Activated naive CD4-positive, alpha-beta T cell treated with anti-CD3 and anti-CD28 coated beads, Interleukin-2, amount 50 U/mL, for 24 hours (primary cell): ENCODE data around the gene SPTBN5.

Source experiments
- H3K27ac Mint-ChIP-seq: one replicate; pipeline ENCODE4 v1.8.0; 2021; ENCODE audit warnings: mild to moderate bottlenecking, mixed read lengths
- H3K27me3 Mint-ChIP-seq: one replicate; pipeline ENCODE4 v1.8.0; 2021; ENCODE audit warnings: mixed read lengths
- H3K36me3 Mint-ChIP-seq: one replicate; pipeline ENCODE4 v1.8.0; 2021; ENCODE audit warnings: mixed read lengths
- H3K4me1 Mint-ChIP-seq: one replicate; pipeline ENCODE4 v1.8.0; 2021; ENCODE audit warnings: mixed read lengths
- H3K4me3 Mint-ChIP-seq: one replicate; pipeline ENCODE4 v1.8.0; 2021; ENCODE audit warnings: mild to moderate bottlenecking, mixed read lengths
- H3K9me3 Mint-ChIP-seq: one replicate; pipeline ENCODE4 v1.8.0; 2021; ENCODE audit warnings: mixed read lengths

Gene SPTBN5

GRCh38 chr15:41897363-41897799, 3.5 kb upstream of the SPTBN5 start:
- Mint-ChIP-seq H3K4me1 (peaks cover 38% of the 10 kb centered on the region), H3K36me3 (no peaks in the 10 kb centered on the region), H3K9me3 (no peaks in the 10 kb centered on the region), H3K27me3 (no peaks in the 10 kb centered on the region), H3K4me3 (no peak overlapping the region), H3K27ac (peak overlapping the region; percentile 24)

- no peaks in the 10 kb centered on the region for H3K9me3 Mint-ChIP-seq
- no peak overlapping the region for H3K4me3 Mint-ChIP-seq
- H3K27me3 Mint-ChIP-seq: no peaks in the 10 kb centered on the region
- peaks cover 42% of the 10 kb centered on the region for H3K4me1 Mint-ChIP-seq
- peak overlapping the region; percentile 41 for H3K27ac Mint-ChIP-seq
- H3K36me3 Mint-ChIP-seq: no peaks in the 10 kb centered on the region
These were observed 2.7 kb upstream of the SPTBN5 start for GRCh38 chr15:41896566-41896965.

- H3K27me3 Mint-ChIP-seq: no peaks in the 10 kb centered on the region
- H3K36me3 Mint-ChIP-seq: no peaks in the 10 kb centered on the region
- H3K4me1 Mint-ChIP-seq: peaks cover 42% of the 10 kb centered on the region
- H3K27ac Mint-ChIP-seq: peak overlapping the region; percentile 41
- no peaks in the 10 kb centered on the region for H3K9me3 Mint-ChIP-seq
- H3K4me3 Mint-ChIP-seq: no peak overlapping the region
These were observed 2.1 kb upstream of the SPTBN5 start for GRCh38 chr15:41895957-41896356.

GRCh38 chr15:41895491-41895890, 1.6 kb upstream of the SPTBN5 start:
- no peaks in the 10 kb centered on the region for H3K27me3 Mint-ChIP-seq
- peaks cover 42% of the 10 kb centered on the region for H3K4me1 Mint-ChIP-seq
- peak overlapping the region; percentile 66 for H3K27ac Mint-ChIP-seq
- no peaks in the 10 kb centered on the region for H3K9me3 Mint-ChIP-seq
- H3K36me3 Mint-ChIP-seq: no peaks in the 10 kb centered on the region
- peak overlapping the region; percentile 34 for H3K4me3 Mint-ChIP-seq

DNA sequence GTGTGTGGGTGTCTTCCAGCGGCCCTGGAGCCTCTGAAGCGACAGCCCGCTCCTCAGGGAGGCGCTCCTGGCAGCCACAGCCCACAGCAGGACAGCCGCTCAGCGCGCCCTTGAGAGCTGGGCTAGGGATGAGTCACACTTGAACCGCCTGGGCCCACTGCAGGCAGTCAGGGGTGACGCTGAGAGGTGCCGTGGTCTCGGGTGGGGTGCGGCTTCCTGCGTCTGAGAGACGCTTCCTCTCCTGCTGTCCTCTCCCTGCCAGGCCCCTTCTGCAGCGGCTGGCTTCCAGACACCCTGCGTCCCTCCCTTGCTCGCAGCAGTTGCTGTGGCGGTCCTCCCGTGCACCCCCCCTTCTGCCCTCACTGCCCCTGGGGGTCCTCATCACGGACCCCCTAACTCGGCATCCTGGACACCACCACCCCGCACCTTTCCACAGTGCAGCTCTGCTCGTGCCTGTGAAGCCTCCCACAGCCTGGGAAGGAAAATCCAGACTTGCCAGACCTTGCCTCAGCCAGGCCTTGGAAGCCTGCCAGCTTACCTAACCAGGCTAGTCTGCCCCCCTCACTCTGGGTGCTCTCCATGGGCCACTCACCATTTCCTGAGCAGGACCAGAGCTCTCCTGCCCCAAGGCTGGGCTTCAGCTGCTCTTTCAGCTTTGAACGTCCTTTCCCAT, 1.1 kb upstream of the SPTBN5 start:
- Mint-ChIP-seq H3K27me3 (no peaks in the 10 kb centered on the region), H3K27ac (peak overlapping the region; percentile 66), H3K4me3 (peak overlapping the region; percentile 36)

DNA sequence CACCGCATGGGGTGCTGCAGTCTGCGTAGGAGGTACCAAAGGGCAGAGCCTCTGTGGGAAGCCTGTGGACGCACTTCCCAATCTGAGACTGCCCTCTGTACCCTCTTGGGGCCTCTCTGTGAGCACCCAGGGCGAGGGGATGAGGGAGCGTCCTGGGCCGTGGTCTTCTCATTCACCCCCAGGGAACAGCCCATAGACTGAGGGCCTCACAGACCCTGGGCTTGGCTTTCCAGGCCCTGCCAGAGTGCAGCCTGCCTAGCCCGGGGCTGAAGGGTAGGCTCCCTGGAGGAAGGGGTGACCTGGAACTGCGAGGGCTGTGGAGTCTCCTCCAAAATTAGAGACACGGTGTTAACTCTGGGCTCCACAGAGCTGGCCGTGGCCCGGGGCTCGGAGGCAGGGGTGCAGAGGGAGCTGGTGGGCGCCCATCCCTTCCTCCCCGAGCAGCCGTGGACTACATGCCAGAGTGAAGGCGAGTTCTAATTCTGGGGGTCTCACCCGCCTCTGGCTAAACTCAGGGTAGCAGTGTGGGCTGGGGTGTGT, 468 bp upstream of the SPTBN5 start:
- H3K4me1 Mint-ChIP-seq: peaks cover 42% of the 10 kb centered on the region
- H3K9me3 Mint-ChIP-seq: no peaks in the 10 kb centered on the region
- no peaks in the 10 kb centered on the region for H3K27me3 Mint-ChIP-seq
- H3K27ac Mint-ChIP-seq: no peak overlapping the region
- no peaks in the 10 kb centered on the region for H3K36me3 Mint-ChIP-seq
- H3K4me3 Mint-ChIP-seq: peak overlapping the region; percentile 36

More for the DNA sequence above, 1.1 kb upstream of the SPTBN5 start:
- H3K9me3 Mint-ChIP-seq: no peaks in the 10 kb centered on the region
- H3K36me3 Mint-ChIP-seq: no peaks in the 10 kb centered on the region
- H3K4me1 Mint-ChIP-seq: peaks cover 42% of the 10 kb centered on the region

GRCh38 chr15:41892621-41893421, 1.0 kb downstream of the SPTBN5 start:
- H3K4me1 Mint-ChIP-seq: peaks cover 51% of the 10 kb centered on the region
- H3K27ac Mint-ChIP-seq: peak overlapping the region; percentile 72

GRCh38 chr15:41891946-41892345, 1.9 kb downstream of the SPTBN5 start:
- no peaks in the 10 kb centered on the region for H3K36me3 Mint-ChIP-seq
- H3K4me3 Mint-ChIP-seq: no peak overlapping the region
- H3K9me3 Mint-ChIP-seq: no peaks in the 10 kb centered on the region
- H3K27me3 Mint-ChIP-seq: no peaks in the 10 kb centered on the region
- H3K27ac Mint-ChIP-seq: no peak overlapping the region
- peaks cover 45% of the 10 kb centered on the region for H3K4me1 Mint-ChIP-seq

More at GRCh38 chr15:41892621-41893421, 1.0 kb downstream of the SPTBN5 start:
- H3K36me3 Mint-ChIP-seq: no peaks in the 10 kb centered on the region
- no peaks in the 10 kb centered on the region for H3K9me3 Mint-ChIP-seq
- no peaks in the 10 kb centered on the region for H3K27me3 Mint-ChIP-seq
- H3K4me3 Mint-ChIP-seq: peak overlapping the region; percentile 11

GRCh38 chr15:41891226-41891625, 2.6 kb downstream of the SPTBN5 start:
- H3K9me3 Mint-ChIP-seq: no peaks in the 10 kb centered on the region
- H3K4me3 Mint-ChIP-seq: no peak overlapping the region
- no peaks in the 10 kb centered on the region for H3K27me3 Mint-ChIP-seq
- peaks cover 43% of the 10 kb centered on the region for H3K4me1 Mint-ChIP-seq
- no peaks in the 10 kb centered on the region for H3K36me3 Mint-ChIP-seq
- H3K27ac Mint-ChIP-seq: no peak overlapping the region

GRCh38 chr15:41890050-41890690, 3.7 kb downstream of the SPTBN5 start:
- Mint-ChIP-seq H3K27ac (no peak overlapping the region), H3K4me3 (no peak overlapping the region), H3K27me3 (no peaks in the 10 kb centered on the region), H3K4me1 (peaks cover 35% of the 10 kb centered on the region), H3K9me3 (no peaks in the 10 kb centered on the region), H3K36me3 (no peaks in the 10 kb centered on the region)

DNA sequence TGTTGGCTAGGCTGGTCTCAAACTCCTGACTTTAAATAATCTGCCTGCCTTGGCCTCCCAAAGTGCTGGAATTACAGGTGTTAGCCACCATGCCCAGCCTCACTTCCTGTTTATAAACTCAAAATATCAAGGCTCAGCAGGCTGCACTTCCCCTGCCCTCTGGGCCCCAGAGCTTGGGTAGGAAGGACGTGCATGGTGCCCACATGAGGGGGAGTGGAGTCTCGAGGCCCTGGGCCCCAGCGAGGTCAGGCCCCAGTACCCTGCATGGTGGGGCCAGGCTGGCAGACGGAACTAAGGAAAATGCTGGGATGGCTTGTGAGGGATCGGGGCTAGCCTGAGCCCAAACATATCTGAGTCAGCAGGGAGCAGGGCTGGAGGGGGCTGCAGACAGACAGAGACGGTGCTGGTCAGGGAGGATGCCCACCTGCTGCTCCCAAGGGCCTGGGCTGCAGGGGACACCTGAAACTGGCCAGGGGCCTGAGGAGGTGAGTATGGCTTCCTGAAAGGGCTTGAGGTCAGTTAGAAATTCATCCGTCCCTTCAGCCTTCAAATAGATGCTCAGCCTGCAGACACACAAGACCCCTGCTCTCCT, 5.1 kb downstream of the SPTBN5 start:
- Mint-ChIP-seq H3K4me1 (peaks cover 22% of the 10 kb centered on the region), H3K36me3 (no peaks in the 10 kb centered on the region), H3K27ac (no peak overlapping the region), H3K9me3 (no peaks in the 10 kb centered on the region), H3K4me3 (no peak overlapping the region), H3K27me3 (no peaks in the 10 kb centered on the region)

DNA sequence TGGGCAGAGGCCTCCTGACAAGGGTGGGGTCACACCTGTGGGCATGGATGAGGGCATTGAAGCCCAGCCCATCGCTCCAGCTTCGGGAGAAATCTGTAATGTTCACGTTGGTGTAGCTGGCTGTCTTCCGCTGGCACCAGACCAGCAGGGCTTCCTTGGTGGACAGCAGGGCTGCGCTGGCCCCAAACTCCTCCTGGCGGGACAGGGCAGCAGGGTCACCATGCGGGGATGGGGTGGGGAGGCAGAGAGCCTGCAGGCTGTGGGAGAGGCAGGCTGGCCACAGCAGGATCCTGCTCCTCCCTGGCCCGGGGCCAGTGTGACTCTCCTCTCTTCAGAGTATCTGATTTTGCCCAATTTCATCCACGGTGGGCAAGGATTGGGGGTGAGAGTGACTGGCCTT, 6.0 kb downstream of the SPTBN5 start:
- Mint-ChIP-seq H3K9me3 (no peaks in the 10 kb centered on the region), H3K4me3 (no peak overlapping the region), H3K4me1 (peaks cover 16% of the 10 kb centered on the region), H3K27ac (no peak overlapping the region), H3K27me3 (no peaks in the 10 kb centered on the region), H3K36me3 (no peaks in the 10 kb centered on the region)

DNA sequence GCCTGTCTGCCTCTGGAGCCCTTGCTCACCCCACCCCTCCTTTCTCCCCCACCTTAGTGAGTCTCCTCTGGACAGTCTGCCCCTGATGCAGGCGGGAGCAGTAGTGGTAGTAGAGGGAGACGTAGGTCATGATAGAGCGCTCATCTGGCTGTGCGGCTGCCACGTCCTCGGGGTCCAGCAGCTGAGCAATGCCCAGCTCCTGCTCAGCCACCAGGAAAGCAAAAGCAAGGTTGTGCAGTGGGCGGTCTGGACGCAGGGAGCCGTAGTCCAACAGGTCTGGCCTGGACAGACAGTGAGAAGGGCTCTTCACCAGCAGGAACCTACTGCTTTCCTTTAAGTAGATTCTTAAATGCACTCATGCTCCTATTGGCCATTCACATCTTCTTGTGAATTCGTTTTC, 6.7 kb downstream of the SPTBN5 start:
- H3K27me3 Mint-ChIP-seq: no peaks in the 10 kb centered on the region
- no peaks in the 10 kb centered on the region for H3K36me3 Mint-ChIP-seq
- no peak overlapping the region for H3K4me3 Mint-ChIP-seq
- H3K4me1 Mint-ChIP-seq: peaks cover 11% of the 10 kb centered on the region
- H3K9me3 Mint-ChIP-seq: no peaks in the 10 kb centered on the region
- H3K27ac Mint-ChIP-seq: no peak overlapping the region

DNA sequence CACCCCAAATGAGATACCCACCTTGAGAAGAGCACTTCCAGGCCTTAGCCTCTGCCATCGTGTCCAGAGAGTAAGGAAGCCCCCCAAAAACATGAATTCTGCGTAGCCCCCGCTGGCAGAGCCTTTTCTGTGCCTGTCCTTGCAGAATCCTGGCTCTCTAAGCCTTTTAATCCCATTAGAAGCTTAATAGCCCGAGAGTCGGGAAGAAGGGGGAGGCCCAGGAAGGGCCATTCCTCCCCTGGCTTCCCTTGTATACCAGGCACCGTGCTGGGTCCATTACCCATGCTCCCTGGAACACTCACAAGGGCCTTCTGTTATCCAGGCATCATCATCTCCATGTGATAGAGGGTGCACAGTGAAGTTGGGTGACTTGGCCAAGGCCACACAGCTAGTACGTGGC, 7.1 kb downstream of the SPTBN5 start:
- Mint-ChIP-seq H3K27me3 (no peaks in the 10 kb centered on the region), H3K4me3 (no peak overlapping the region), H3K36me3 (no peaks in the 10 kb centered on the region), H3K4me1 (peaks cover 9% of the 10 kb centered on the region), H3K9me3 (no peaks in the 10 kb centered on the region), H3K27ac (no peak overlapping the region)

GRCh38 chr15:41885841-41886240, 8.0 kb downstream of the SPTBN5 start:
- no peak overlapping the region for H3K27ac Mint-ChIP-seq
- H3K9me3 Mint-ChIP-seq: no peaks in the 10 kb centered on the region
- H3K36me3 Mint-ChIP-seq: no peaks in the 10 kb centered on the region
- H3K27me3 Mint-ChIP-seq: peaks cover 3% of the 10 kb centered on the region
- no peak overlapping the region for H3K4me3 Mint-ChIP-seq
- peaks cover 15% of the 10 kb centered on the region for H3K4me1 Mint-ChIP-seq
